ENCODE measurements around the gene PCDHGA3.

DNA sequence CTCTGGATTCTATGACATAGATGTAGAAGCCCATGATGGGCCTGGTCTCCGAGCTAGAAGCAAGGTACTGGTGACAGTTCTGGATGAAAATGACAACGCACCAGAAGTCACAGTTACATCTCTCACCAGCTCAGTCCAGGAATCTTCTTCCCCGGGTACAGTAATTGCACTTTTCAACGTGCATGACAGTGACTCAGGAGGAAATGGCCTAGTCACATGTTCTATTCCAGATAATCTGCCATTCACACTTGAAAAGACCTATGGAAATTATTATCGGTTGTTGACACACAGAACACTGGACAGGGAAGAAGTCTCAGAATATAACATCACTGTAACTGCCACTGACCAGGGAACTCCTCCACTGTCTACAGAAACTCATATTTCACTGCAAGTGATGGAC, 12.5 kb downstream of the PCDHGA3 start:
- TF ChIP-seq CTCF (IDR thresholded peaks at IDR 0.05) (no peak), POLR2A (IDR thresholded peaks at IDR 0.05) (no peak)

Measured in thyroid gland (tissue), 4 donors.